ENCODE results near the gene PCNX2. TPM values are rescaled to one million over a fixed set of nuclear protein-coding genes. Genes with fewer than 3 reads are reported as not detected.

PCNX2 gene
- total RNA-seq, 6 experiments from 2014 or later = 9.9 to 15.6 (median 13.5) TPM

GRCh38 chr1:233256191-233256590 is 39.3 kb downstream of the PCNX2 start:
- H3K27ac Mint-ChIP-seq = no peak overlapping the region
- H3K4me3 Mint-ChIP-seq = no peak overlapping the region
- H3K9me3 Mint-ChIP-seq = no peaks in the 10 kb centered on the region
- H3K4me1 Mint-ChIP-seq (ENCODE audit: low read depth) = peaks cover 10% of the 10 kb centered on the region; the same call in 1 of the 2 replicates
- peaks cover 28% of the 10 kb centered on the region for H3K36me3 Mint-ChIP-seq (ENCODE audit: low read depth)
- DNase-seq = no peak
- H3K27me3 Mint-ChIP-seq (ENCODE audit: insufficient read depth) = no peaks in the 10 kb centered on the region
- no peak for TF ChIP-seq CTCF (IDR thresholded peaks at IDR 0.05)

GRCh38 chr1:233255145-233255544 is 40.4 kb downstream of the PCNX2 start:
- peaks cover 10% of the 10 kb centered on the region; the same call in 1 of the 2 replicates for H3K4me1 Mint-ChIP-seq (ENCODE audit: low read depth)
- H3K36me3 Mint-ChIP-seq (ENCODE audit: low read depth) = peaks cover 27% of the 10 kb centered on the region
- H3K4me3 Mint-ChIP-seq = no peak overlapping the region
- no peaks in the 10 kb centered on the region for H3K9me3 Mint-ChIP-seq
- no peak for TF ChIP-seq CTCF (IDR thresholded peaks at IDR 0.05)
- DNase-seq = no peak
- H3K27ac Mint-ChIP-seq = no peak overlapping the region
- H3K27me3 Mint-ChIP-seq (ENCODE audit: insufficient read depth) = no peaks in the 10 kb centered on the region

GRCh38 chr1:233253832-233254331 is 41.6 kb downstream of the PCNX2 start:
- H3K4me1 Mint-ChIP-seq (ENCODE audit: low read depth) = peaks cover 10% of the 10 kb centered on the region; the same call in 1 of the 2 replicates
- H3K4me3 Mint-ChIP-seq = no peak overlapping the region
- peaks cover 1% of the 10 kb centered on the region; the same call in 1 of the 2 replicates for H3K27me3 Mint-ChIP-seq (ENCODE audit: insufficient read depth)
- no peaks in the 10 kb centered on the region for H3K9me3 Mint-ChIP-seq
- TF ChIP-seq CTCF (IDR thresholded peaks at IDR 0.05) = no peak
- DNase-seq = no peak
- peaks cover 28% of the 10 kb centered on the region for H3K36me3 Mint-ChIP-seq (ENCODE audit: low read depth)
- H3K27ac Mint-ChIP-seq = no peak overlapping the region

- Mint-ChIP-seq H3K36me3 (ENCODE audit: low read depth) (peaks cover 28% of the 10 kb centered on the region), H3K27ac (no peak overlapping the region), H3K9me3 (no peaks in the 10 kb centered on the region), H3K4me3 (no peak overlapping the region), H3K27me3 (ENCODE audit: insufficient read depth) (peaks cover 1% of the 10 kb centered on the region; the same call in 1 of the 2 replicates), H3K4me1 (ENCODE audit: low read depth) (peaks cover 10% of the 10 kb centered on the region; the same call in 1 of the 2 replicates)
- no peak for TF ChIP-seq CTCF (IDR thresholded peaks at IDR 0.05)
- no peak for DNase-seq
These were observed 42.2 kb downstream of the PCNX2 start for GRCh38 chr1:233253231-233253831.

- Mint-ChIP-seq H3K4me1 (ENCODE audit: low read depth) (peaks cover 10% of the 10 kb centered on the region; the same call in 1 of the 2 replicates), H3K36me3 (ENCODE audit: low read depth) (peaks cover 26% of the 10 kb centered on the region), H3K27me3 (ENCODE audit: insufficient read depth) (peaks cover 1% of the 10 kb centered on the region; the same call in 1 of the 2 replicates), H3K9me3 (no peaks in the 10 kb centered on the region), H3K27ac (no peak overlapping the region), H3K4me3 (no peak overlapping the region)
- TF ChIP-seq CTCF (IDR thresholded peaks at IDR 0.05) = no peak
- DNase-seq = no peak
These were observed 43.1 kb downstream of the PCNX2 start for GRCh38 chr1:233252441-233252840.
